Forelimb muscle (tissue), 1 donor: ENCODE data around the gene ARHGEF17. TPM values are rescaled to one million over a fixed set of nuclear protein-coding genes. Genes with fewer than 3 reads are reported as not detected.
"Not testable (repeated sequence)": the region's sequence is repeated elsewhere in the genome, so short reads cannot be mapped to it uniquely, and the experiment has no call there.

Experiments
- DNase-seq: peaks from one replicate; pipeline ENCODE4 v3.0.0-alpha.2; 2013; ENCODE audit warnings: low read depth
- polyA plus RNA-seq: library from polyadenylated mRNA; unstranded; fragments of 120-200 nt; gene quantifications from one replicate; pipeline ENCODE4 v1.2.1, GENCODE V29; 2013; ENCODE audit not compliant: insufficient read length

ARHGEF17 gene
- polyA plus RNA-seq, 1 donor, result 44.5 TPM

DNA sequence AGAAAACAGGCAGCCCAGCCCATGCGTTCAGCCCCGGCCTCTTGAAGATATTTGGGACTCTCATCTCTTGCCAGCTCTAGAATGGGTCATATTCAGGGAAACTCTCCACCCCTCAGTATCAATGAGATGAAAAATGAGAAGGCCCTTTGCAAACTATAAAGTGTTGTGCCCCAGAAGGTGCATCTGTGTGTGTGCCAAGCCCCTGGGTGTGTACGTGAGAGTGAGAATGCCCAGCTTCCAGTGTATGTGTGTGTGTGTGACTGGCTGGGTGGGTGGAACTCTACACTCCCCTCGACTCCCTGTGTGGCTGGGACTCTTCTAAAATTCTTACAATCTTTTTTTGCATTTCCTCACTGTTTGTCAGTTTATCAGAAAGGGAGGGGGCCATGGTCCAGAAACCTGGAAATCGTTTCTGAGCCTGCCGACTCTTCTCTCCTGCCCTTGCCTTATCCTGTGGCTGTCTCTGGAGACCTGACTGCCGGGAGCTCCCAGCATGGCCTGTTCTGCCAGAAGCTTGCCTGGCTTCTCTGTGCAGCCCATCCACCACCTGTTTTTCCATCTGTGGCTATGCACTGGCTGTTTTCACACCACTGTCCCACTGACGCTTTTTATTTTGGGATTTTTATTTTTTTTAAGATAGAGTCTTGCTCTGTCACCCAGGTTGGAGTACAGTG lies 34.7 kb upstream of the ARHGEF17 start:
- DNase-seq, result no peak

DNA sequence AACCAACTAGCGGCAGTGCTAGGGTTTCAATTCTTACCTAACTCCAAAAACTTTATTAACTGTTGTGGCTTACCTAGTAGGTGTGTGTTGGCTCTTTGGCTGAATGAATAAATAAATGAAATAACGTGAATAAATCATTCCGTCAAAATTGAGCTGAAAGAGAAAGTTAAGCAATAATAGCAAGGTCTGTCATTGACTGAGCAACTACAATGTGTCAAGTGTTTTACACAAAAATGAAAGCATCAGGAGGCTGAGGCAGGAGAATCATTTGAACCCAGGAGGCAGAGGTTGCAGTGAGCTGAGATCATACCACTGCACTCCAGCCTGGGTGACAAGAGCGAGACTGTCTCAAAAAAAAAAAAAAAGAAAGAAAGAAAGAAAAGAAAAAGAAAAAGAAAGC lies 33.9 kb upstream of the ARHGEF17 start:
- DNase-seq, result not testable (repeated sequence)

DNA sequence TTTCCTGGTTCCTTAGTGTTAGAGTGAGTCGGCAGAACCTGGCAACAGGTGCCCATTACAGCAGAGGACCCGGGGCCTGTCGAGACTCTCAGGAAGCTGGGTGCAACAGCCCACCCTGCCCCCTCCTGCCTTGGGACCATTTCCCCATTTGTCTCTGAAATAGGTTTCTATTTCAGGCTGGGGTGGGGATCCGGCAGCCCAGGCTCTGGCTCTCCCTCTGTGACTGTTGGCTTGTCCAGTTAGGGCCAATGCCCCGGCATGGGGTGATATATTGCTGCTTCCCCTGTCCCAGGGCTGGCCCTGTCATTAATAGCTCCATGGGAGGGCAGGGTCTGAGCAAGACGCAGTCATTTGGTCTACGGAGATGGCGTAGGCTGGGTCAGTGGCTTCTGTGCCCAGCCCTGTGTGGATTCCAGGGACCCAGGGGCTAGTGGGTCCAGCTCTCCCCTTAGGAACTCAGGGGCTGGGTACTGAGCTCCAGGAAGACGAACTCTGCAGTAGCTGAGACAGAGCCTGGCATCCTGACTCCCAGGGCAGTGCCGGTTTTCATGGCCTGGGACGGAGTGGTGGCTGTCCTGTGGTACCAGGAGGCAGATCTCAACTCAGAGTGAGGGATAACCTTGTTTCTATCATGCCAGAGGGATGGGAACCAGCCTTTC lies 33.2 kb upstream of the ARHGEF17 start:
- no peak for DNase-seq

- DNase-seq, result no peak
Measured at GRCh38 chr11:73275381-73275750, 32.7 kb upstream of the ARHGEF17 start.

- DNase-seq, result no peak
Measured at GRCh38 chr11:73277467-73277866, 30.6 kb upstream of the ARHGEF17 start.

- DNase-seq, result no peak
Measured at GRCh38 chr11:73280626-73281025, 27.4 kb upstream of the ARHGEF17 start.

- no peak for DNase-seq
Measured at GRCh38 chr11:73281201-73281741, 26.8 kb upstream of the ARHGEF17 start.

DNA sequence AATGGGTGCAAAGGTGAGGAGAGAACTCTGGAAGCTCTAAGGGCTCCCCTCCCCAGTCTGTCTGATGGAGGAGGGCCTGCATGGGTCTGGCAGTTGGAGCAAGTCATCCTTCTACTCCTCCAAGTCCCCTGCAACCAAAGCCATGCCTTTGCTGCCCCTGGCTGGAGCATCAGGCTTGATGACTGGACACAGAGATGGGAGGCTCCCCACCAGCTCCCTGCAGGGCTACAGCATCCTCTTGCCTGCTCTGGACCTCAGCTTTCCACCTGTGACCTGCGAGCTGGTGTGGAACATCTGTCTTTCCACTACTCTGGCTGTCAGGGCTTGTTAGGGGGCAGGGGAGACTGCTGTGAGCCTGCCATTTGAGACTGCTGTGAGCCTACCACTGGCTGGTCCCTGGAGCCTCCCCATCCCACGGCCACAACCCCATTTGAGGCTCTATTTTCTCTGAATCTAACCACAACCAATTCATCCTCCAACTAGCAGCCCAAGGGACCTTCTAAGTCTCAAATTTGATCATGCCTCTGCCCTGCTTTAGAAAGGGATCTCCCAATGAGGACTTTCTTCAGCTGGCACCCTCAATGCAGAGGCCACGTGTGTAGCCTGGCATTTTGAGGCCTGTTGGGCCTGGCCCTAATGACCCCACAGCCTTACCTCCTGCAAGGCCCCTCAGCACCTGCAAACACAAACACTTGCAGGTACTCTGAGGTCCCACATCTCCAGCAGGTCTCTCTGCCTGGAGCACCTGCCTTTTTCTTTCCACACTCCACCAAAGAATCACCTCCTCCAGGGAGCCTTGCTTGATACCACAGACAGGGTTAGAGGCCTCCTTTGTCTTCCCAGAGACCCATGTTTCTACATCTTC lies 26.0 kb upstream of the ARHGEF17 start:
- no peak for DNase-seq

DNA sequence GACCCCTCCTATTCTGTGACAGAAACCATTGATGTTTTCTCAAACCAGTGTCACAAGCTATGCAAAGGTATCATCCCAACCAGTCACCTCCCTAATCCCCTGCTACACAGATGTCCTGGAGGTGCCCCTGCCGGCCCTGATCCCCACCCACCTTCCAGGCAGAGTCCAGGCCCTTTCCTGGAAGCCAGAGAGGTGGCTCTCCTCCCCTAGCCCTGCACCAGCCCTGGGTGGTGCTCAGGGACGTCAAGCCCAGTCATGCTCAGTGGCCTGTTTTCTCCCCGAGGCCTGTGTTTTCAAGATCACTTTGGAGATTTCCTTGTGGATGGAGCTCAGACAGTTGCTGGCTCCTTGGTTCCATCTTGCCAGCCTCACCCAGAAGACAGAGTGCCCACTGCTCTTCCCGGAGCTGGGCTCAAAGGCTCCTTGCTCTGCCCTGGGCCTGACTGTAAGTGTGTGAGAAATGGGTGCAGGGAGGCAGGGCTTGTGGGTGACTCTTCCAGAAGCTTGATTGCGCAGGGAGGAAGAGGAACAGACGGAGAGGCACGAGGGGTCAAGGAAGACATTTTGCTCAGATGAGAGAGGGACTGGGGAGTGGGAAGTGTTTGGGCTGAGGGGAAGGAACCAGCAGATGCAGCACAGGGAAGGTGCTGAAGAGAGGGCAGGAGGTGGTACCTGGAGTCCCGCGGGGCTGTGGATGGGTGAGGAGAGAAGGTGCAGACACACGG lies 24.6 kb upstream of the ARHGEF17 start:
- DNase-seq, result no peak

GRCh38 chr11:73284106-73284505 lies 24.0 kb upstream of the ARHGEF17 start:
- DNase-seq, result no peak

GRCh38 chr11:73285721-73286120 lies 22.4 kb upstream of the ARHGEF17 start:
- DNase-seq, result no peak

DNA sequence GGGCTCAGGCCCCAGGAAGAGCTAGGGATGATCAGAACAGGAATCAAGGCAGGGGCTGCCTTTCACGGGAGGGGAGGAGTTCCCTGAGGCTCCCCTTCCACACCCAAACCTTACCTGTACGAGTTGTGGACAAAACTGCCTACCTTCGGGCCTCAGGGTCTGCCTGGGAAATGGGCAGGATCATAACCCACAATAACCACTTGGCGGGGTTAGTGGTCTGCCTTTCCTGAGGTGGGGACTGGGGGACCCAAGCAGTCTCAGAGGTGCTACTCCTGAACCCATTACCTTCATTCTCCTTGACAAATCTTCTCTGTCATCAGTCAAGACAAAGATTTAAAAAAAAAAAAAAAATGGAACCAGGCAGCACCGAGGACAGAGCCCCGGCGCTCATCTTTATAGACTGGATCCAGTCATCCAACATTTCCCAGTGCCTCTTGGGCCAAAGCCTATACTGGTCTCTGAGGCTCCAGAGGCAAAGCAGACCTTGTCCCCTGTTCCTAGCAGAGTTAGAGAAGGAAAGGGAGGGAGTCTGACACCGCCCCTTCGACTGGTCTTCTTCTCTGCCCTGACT lies 21.8 kb upstream of the ARHGEF17 start:
- no peak for DNase-seq

DNA sequence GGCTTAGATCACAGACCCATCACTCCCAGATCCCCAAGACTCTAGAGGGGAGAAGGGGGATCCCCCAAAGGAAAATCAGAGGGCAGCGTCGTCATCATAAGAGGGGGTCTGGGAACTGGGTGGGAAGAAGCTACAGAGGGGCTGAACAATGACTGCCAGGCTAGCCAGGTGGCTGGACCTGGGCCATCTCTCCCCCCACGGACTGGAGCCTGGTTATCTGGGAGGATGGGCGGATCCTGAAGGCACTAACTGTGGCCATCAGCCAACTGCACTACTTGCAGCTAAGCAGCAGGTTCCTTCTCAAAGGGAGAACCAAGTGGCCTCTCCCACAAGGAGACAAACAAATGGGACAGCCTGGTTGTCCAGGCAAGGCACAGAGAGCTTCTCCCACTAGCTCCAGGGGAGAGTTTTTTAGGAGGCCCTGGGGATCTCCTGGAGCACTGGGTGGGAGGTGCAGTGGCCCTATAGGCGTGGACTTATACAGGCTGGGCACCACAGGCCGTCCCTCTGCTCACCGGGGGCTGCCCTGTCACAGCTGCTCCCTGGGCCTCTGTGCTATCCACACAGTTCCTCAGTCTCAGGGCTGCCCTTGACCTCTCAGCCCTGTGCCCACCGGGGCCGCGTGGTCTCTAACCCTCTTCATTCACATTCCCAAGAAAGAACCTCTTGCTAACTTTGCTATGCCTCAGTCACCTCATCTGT lies 20.5 kb upstream of the ARHGEF17 start:
- no peak for DNase-seq

DNA sequence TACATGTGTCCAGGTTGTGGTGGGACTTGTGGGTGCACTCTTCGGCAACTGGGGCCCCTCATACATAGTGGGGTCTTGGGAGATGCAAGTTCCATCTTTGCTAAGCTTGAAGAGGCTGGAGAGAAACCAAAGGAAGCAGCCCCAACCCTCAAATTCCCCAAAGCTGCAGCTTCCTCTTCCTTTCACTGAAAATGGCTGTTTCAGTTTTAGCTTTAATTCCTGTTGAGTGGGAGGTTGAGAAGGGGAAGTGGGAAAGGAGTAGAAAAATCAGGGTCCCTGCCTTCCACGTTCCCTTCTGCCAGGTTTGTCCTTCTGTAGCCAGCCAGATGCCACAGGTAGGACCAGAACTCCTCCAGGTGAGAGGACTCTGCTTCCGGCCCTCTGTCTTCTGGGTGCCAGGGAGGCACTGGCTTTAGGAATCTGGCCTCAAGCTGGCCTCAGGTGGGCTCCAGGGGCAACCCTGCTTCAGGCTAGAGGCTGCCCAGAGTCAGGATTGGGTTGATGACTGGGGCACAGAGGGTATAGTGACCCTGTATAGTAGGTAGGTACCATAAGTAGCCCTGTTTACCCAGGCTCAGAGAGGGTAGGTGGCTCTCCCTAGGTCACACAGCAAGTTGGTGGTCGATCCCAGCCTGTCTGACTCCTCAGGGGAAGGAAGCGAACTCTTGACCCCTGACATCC lies 19.7 kb upstream of the ARHGEF17 start:
- DNase-seq, result no peak

DNA sequence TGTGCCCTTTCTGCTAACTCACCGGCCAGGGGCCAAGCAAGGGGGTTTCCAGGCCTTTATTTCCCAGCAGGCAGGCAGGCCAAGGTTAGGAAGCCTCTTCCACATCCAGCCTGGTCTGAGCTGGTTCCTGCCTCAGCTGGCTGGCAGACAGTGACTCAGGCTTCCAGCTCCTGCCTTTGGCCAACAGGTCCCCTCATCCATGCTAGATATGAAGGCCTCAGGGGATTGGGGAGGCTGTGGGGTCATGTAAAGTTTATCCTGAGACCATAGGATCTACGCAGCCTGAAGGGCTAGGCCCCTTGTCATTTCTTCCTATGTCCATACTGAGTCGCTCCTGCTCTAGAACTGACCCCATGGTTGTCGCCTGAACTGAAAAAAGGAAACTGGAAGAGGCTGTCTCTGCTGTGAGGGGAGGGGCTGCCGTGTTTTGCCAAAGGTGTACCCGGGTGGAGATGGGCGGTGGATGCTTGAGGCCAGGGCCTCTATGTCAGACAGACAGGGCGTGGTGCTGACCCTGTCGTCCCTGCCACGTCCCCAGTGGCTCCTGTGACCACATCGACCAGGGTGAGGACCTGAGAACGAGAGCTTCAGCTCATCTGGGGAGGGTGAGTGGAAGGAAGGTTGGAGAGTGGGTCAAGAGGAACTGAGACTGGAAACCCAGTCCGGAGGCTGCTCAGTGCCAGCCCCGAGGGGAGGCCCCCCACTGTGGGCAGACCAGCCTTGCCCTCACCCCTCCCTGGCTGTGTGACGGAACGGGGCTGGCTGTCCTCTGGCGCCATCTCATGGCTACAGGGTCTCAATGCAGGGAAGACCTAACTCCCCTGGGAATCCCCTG lies 19.0 kb upstream of the ARHGEF17 start:
- DNase-seq, result no peak

- no peak for DNase-seq
Measured at GRCh38 chr11:73290536-73290935, 17.5 kb upstream of the ARHGEF17 start.

GRCh38 chr11:73291196-73291595 lies 16.9 kb upstream of the ARHGEF17 start:
- DNase-seq, result no peak

DNA sequence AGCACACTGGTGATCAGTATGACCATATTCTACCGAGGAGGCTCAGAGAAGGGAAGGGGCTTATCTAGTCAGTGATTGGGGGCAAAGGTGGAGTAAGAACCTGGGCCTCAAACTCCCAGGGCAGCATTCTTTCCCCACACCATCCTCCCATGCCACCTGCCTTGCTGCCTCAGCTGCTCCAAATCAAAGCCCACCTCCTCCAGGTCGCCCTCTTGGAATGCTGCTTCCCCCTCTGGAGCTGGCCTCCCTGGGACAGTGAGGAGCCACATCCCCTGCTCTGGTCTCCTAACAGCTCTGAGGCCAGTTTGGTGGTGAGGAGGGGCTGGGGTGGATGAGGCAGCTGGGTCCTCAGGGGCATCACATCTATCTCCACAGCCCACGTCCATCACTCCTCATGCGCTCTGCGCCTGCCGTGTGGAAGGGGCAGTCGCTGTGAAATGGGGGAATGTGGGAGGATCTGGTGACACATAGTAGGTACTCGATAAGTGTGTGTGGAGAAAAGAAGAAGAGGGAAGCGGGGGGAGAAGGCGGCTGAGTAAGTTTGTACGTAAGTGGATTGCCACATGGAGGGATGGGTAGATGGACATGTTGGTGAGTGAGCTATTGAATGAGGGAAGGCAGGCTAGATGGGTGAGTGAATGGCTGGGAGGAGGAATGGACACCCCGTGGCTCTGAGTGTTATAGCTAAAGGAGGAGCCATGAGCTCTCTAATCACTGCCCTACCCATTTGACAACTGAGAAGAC lies 16.1 kb upstream of the ARHGEF17 start:
- no peak for DNase-seq

DNA sequence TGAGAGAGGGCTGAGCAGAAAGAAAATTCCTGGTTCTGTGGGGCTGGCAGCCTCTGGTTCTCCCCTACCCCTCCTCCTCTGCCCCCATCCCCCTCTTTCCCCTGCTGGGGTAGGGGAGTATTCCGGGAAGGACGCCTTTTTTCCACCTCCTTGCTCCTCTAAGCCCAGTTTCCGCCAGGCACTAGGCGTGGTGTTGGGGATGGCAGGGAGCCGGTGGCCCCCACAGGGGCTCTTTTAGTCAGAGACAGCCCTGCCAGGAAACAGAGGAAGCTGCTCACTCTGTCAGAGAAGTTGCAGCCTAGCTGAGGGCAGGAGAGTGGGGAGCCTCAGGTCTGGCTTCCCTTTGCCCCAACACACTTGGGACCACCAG lies 15.6 kb upstream of the ARHGEF17 start:
- no peak for DNase-seq
